H1 (cell line): ENCODE results near the gene CELSR3. TPM values are rescaled to one million over a fixed set of nuclear protein-coding genes. Genes with fewer than 3 reads are reported as not detected.
A peak's percentile ranks its signal among the peaks of the same experiment; 100 is the strongest.

Experiments used
- CTCF ChIA-PET: fragments of 300-600 bp; sonication (Branson Sonifier 250); formaldehyde crosslinking; loops from one replicate; lab custom pipeline; 2021; ENCODE audit not compliant: partially characterized antibody; lab: Charles Lee
- POLR2A ChIA-PET: fragments of 300-600 bp; sonication (Branson Sonifier 250); formaldehyde crosslinking; loops from one replicate; lab custom pipeline; 2021; ENCODE audit warnings: inconsistent platforms; ENCODE audit not compliant: partially characterized antibody; lab: Charles Lee
- DNase-seq, 2 experiments: peaks; one replicate each; pipeline versions ENCODE4 v3.0.0 to v3.0.0-alpha.2; 2010 to 2022; ENCODE audit warnings: low spot score in 2 of 2, low read depth in 1 of 2, mixed read lengths in 1 of 2
- FAIRE-seq: peaks from 2 replicates; lab custom pipeline; 2011; peaks lifted over from hg19 to GRCh38; lab: Jason Lieb, UNC
- H2AFZ ChIP-seq: 2 replicates; pipeline ENCODE4 v1.8.1; 2012; ENCODE audit warnings: low read length, inconsistent platforms
- H2AK5ac ChIP-seq: 2 replicates; pipeline ENCODE4 v1.6.1; 2013; ENCODE audit warnings: low read depth, low read length
- H2BK120ac ChIP-seq: replicated peaks from 2 replicates; pipeline ENCODE3; 2013; ENCODE audit warnings: low read depth, low read length, inconsistent platforms
- H2BK12ac ChIP-seq: 2 replicates; pipeline ENCODE4 v1.6.1; 2013; ENCODE audit warnings: low read depth, low read length
- H2BK15ac ChIP-seq: 2 replicates; pipeline ENCODE4 v1.6.1; 2013; ENCODE audit warnings: low read length
- H2BK20ac ChIP-seq: 2 replicates; pipeline ENCODE4 v1.6.1; 2013; ENCODE audit warnings: low read length
- H2BK5ac ChIP-seq: 2 replicates; pipeline ENCODE4 v1.6.1; 2013; ENCODE audit warnings: low read depth, low read length
- H3K14ac ChIP-seq: 2 replicates; pipeline ENCODE4 v1.6.1; 2013; ENCODE audit warnings: inconsistent platforms; ENCODE audit not compliant: insufficient read length
- H3K18ac ChIP-seq: 2 replicates; pipeline ENCODE4 v1.6.1; 2013; ENCODE audit warnings: low read length; ENCODE audit errors: extremely low read depth
- H3K23ac ChIP-seq: 2 replicates; pipeline ENCODE4 v1.6.1; 2013; ENCODE audit warnings: inconsistent platforms; ENCODE audit not compliant: insufficient read length
- H3K23me2 ChIP-seq: 2 replicates; pipeline ENCODE4 v1.6.1; 2013; ENCODE audit warnings: low read depth, low read length
- H3K27ac ChIP-seq: 2 replicates; pipeline ENCODE4 v1.6.1; 2011; ENCODE audit warnings: low read depth, low read length, inconsistent platforms
- H3K27me3 ChIP-seq, 4 experiments: replicated peaks in 1 of 4; 1 replicate in 1 of 4; 2 replicates in 3 of 4; pipeline versions ENCODE4 v1.6.1 to v1.8.1; 2011 to 2013; ENCODE audit warnings: low read length in 3 of 4, mild to moderate bottlenecking in 3 of 4, inconsistent platforms in 2 of 4, mixed read lengths in 2 of 4, moderate library complexity in 1 of 4; ENCODE audit not compliant: control insufficient read depth in 3 of 4, insufficient read depth in 3 of 4; ENCODE audit errors: extremely low read depth in 1 of 4
- H3K36me3 ChIP-seq, 4 experiments: 2 replicates each; pipeline versions ENCODE4 v1.6.1 to v1.8.1; 2011 to 2013; ENCODE audit warnings: mild to moderate bottlenecking in 4 of 4, low read length in 3 of 4, moderate library complexity in 2 of 4, control low read depth in 1 of 4, inconsistent platforms in 1 of 4; ENCODE audit not compliant: insufficient read depth in 4 of 4, control insufficient read depth in 2 of 4
- H3K4ac ChIP-seq: replicated peaks from 2 replicates; pipeline ENCODE3; 2013; ENCODE audit warnings: low read length, low read depth, mixed read lengths, inconsistent platforms; ENCODE audit not compliant: insufficient read length
- H3K4me1 ChIP-seq, 4 experiments: replicated peaks in 1 of 4; 1 replicate in 1 of 4; 2 replicates in 3 of 4; pipeline versions ENCODE4 v1.6.1 to v1.8.1; 2011 to 2013; ENCODE audit warnings: low read length in 3 of 4, inconsistent platforms in 2 of 4, mixed read lengths in 1 of 4; ENCODE audit not compliant: insufficient read depth in 4 of 4, control insufficient read depth in 3 of 4
- H3K4me2 ChIP-seq, 2 experiments: 2 replicates each; pipeline versions ENCODE4 v1.6.1 to v1.8.1; 2011 to 2013; ENCODE audit warnings: low read depth in 2 of 2, low read length in 2 of 2, control low read depth in 1 of 2, inconsistent platforms in 1 of 2, mild to moderate bottlenecking in 1 of 2; ENCODE audit not compliant: insufficient read depth in 1 of 2
- H3K4me3 ChIP-seq, 4 experiments: fragments of 200-600, 300-600 bp in 1 of 4; sonication (generic), shearing (Covaris generic), sonication (Bioruptor Twin) in 1 of 4; 2 replicates each; pipeline versions ENCODE4 v1.5.1 to v1.8.1; 2011 to 2016; ENCODE audit warnings: low read length in 4 of 4, low read depth in 3 of 4, control low read depth in 2 of 4, inconsistent platforms in 2 of 4, mild to moderate bottlenecking in 2 of 4, mixed read lengths in 1 of 4, moderate library complexity in 1 of 4; ENCODE audit not compliant: insufficient read depth in 2 of 4; ENCODE audit errors: extremely low read depth in 1 of 4
- H3K56ac ChIP-seq: replicated peaks from 2 replicates; pipeline ENCODE3; 2013; ENCODE audit warnings: low read depth, mild to moderate bottlenecking, mixed read lengths, low read length, inconsistent platforms; ENCODE audit not compliant: insufficient read length
- H3K79me1 ChIP-seq: 2 replicates; pipeline ENCODE4 v1.6.1; 2013; ENCODE audit warnings: low read depth, low read length, control low read depth
- H3K79me2 ChIP-seq, 2 experiments: 2 replicates each; pipeline versions ENCODE4 v1.6.1 to v1.8.1; 2012 to 2013; ENCODE audit warnings: low read length in 2 of 2, mild to moderate bottlenecking in 2 of 2, inconsistent platforms in 1 of 2; ENCODE audit not compliant: insufficient read depth in 2 of 2, control insufficient read depth in 1 of 2
- H3K9ac ChIP-seq, 4 experiments: replicated peaks in 1 of 4; 1 replicate in 1 of 4; 2 replicates in 3 of 4; pipeline versions ENCODE4 v1.6.1 to v1.8.1; 2011 to 2013; ENCODE audit warnings: low read depth in 3 of 4, low read length in 3 of 4, control low read depth in 2 of 4, mild to moderate bottlenecking in 2 of 4, moderate library complexity in 2 of 4, inconsistent platforms in 1 of 4; ENCODE audit errors: extremely low read depth in 1 of 4
- H3K9me3 ChIP-seq, 2 experiments: 2 replicates each; pipeline versions ENCODE4 v1.6.1 to v1.8.1; 2012 to 2013; ENCODE audit warnings: mild to moderate bottlenecking in 2 of 2, moderate library complexity in 2 of 2, control low read depth in 1 of 2, inconsistent platforms in 1 of 2, low read depth in 1 of 2, low read length in 1 of 2, mixed read lengths in 1 of 2; ENCODE audit not compliant: insufficient read depth in 2 of 2
- H4K20me1 ChIP-seq, 2 experiments: replicated peaks in 1 of 2; 2 replicates each; pipeline versions ENCODE3 to v1.8.1; 2011 to 2013; ENCODE audit warnings: inconsistent platforms in 2 of 2, low read length in 2 of 2, mild to moderate bottlenecking in 1 of 2; ENCODE audit not compliant: insufficient read depth in 2 of 2, control insufficient read depth in 1 of 2
- H4K5ac ChIP-seq: 2 replicates; pipeline ENCODE4 v1.6.1; 2013; ENCODE audit warnings: low read length, low read depth, mixed read lengths, inconsistent platforms; ENCODE audit not compliant: insufficient read length
- H4K8ac ChIP-seq: 2 replicates; pipeline ENCODE4 v1.8.0; 2013; ENCODE audit warnings: mild to moderate bottlenecking, moderate library complexity, low read length, inconsistent platforms; ENCODE audit not compliant: insufficient read depth; ENCODE audit errors: extremely low read depth
- H4K91ac ChIP-seq: replicated peaks from 2 replicates; pipeline ENCODE3; 2013; ENCODE audit warnings: low read length, mixed read lengths, inconsistent platforms; ENCODE audit not compliant: insufficient read length
- BRCA1 ChIP-seq: IDR thresholded peaks from 2 replicates; pipeline ENCODE4 v1.6.1; 2012; ENCODE audit warnings: low read depth, low read length, improper control_type of control experiment
- CTBP2 ChIP-seq: IDR thresholded peaks from 2 replicates; pipeline ENCODE4 v1.7.0; 2011; ENCODE audit warnings: borderline replicate concordance, mild to moderate bottlenecking, moderate library complexity, mixed read lengths, low read length; ENCODE audit not compliant: insufficient read depth, insufficient read length
- EP300 ChIP-seq, 2 experiments: IDR thresholded peaks; 1 replicate in 1 of 2; 2 replicates in 1 of 2; pipeline ENCODE4 v1.6.1; 2011 to 2012; ENCODE audit warnings: low read depth in 2 of 2, low read length in 2 of 2, mild to moderate bottlenecking in 2 of 2, borderline replicate concordance in 1 of 2, inconsistent platforms in 1 of 2, moderate library complexity in 1 of 2
- HDAC6 ChIP-seq: IDR thresholded peaks from one replicate; pipeline ENCODE4 v1.7.1; 2012; ENCODE audit warnings: low read depth, mild to moderate bottlenecking, inconsistent platforms, low read length, moderate library complexity
- KDM1A ChIP-seq: fragments of 200-600, 300-600 bp; sonication (generic); IDR thresholded peaks from 2 replicates; pipeline ENCODE4 v1.7.1; 2016; ENCODE audit warnings: mild to moderate bottlenecking, low read length, borderline replicate concordance
- MAFK ChIP-seq: IDR thresholded peaks from 2 replicates; pipeline ENCODE4 v1.6.1; 2012; ENCODE audit warnings: low read depth, mild to moderate bottlenecking, improper control_type of control experiment, low read length
- SP1 ChIP-seq: IDR thresholded peaks from 2 replicates; pipeline ENCODE4 v1.6.1; 2011; ENCODE audit warnings: low read depth, low read length
- TBP ChIP-seq: IDR thresholded peaks from 2 replicates; pipeline ENCODE4 v1.6.1; 2011; ENCODE audit warnings: low read depth, low read length, improper control_type of control experiment
- TCF12 ChIP-seq: IDR thresholded peaks from 2 replicates; pipeline ENCODE4 v1.6.1; 2011; ENCODE audit warnings: low read depth, mild to moderate bottlenecking, low read length
- WGBS, 2 experiments: shearing (Covaris generic) in 1 of 2; methylation state at CpG; one replicate each; pipeline versions ENCODE4 v1.1.6 to v1.1.7; 2013 to 2015; ENCODE audit warnings: low lambda C conversion rate in 2 of 2, mixed read lengths in 2 of 2, inconsistent platforms in 1 of 2, low coverage in 1 of 2, missing lambda C conversion rate in 1 of 2; ENCODE audit not compliant: insufficient replicate concordance in 2 of 2, insufficient coverage in 1 of 2, insufficient read length in 1 of 2; ENCODE audit errors: extremely low coverage in 1 of 2, missing lambda C conversion rate in 1 of 2; 5-methylcytosine and 5-hydroxymethylcytosine counted together
- polyA plus RNA-seq, 7 experiments: library from polyadenylated mRNA; depleted of rRNA in 3 of 7; stranded (reverse) in 5 of 7; unstranded in 2 of 7; fragments of >200 nt in 5 of 7; fragments of 200-250 nt in 2 of 7; gene quantifications; 1 replicate in 5 of 7; 2 replicates in 1 of 7; 4 replicates in 1 of 7; pipeline versions ENCODE4 v1.2.1 to v1.2.3, GENCODE V29; 2011 to 2013; ENCODE audit warnings: missing spikeins in 2 of 7, mixed read lengths in 2 of 7
- total RNA-seq: library from RNA; stranded (reverse); fragmentation: NEBNext Ultra II Directional; extraction: Animal tissue kit (Norgen Biotek cat#: 25700); gene quantifications from 2 replicates; pipeline ENCODE4 v1.2.1, GENCODE V29; 2021
- TF ChIP-seq, protein P1 (sequence below): IDR thresholded peaks from 2 replicates; pipeline ENCODE4 v1.6.1; 2011; ENCODE audit warnings: low read depth, mild to moderate bottlenecking, low read length; ENCODE audit not compliant: insufficient read depth

CELSR3 gene
- total and polyA plus RNA-seq, 2 of the 8 experiments (the other 6 are each of a cell fraction or from before 2014, with no cell fraction given) = 11.6 to 29.5 TPM

DNA sequence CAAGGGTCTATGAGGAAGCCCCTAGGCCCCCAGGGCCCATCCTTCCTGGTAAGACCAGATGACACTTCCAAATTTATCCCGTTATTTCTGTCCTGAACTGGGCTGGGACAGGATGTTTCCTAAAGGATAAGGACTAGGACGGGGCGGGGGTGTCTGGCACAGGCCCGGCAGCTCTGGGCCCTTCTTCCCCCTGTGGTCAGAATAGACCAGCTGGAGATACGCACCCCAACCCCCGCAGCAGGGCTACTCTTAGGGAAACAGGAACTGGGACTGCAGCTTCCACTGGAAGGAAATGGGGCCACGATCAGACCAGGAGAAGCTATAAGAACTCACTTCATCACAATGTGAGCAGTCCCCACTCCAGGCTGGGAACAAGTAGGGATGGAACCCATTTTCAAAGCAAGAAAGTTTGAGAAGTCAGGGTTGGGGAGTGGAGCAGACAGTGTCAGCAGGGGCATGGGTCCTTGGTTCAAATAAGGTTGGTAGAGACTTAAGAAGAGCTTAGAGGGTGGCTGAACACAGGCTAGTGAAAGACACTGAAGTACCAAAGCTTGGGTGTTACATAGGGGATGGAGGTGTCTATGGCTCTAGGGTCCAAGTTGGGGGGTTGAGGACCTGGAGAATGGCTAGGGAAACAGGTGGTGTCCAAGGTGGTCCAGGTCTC is 21.9 kb upstream of the CELSR3 start:
- no peaks in the 10 kb centered on the region for H3K27me3 ChIP-seq
- H3K79me2 ChIP-seq = peaks cover 0 to 21% of the 10 kb centered on the region in 2 experiments; a peak in 2 of 4 replicates
- no peak overlapping the region for H2BK12ac ChIP-seq
- H3K79me1 ChIP-seq = peaks cover 10% of the 10 kb centered on the region
- peak overlapping the region; percentile 82 to 92 for H3K4me2 ChIP-seq
- FAIRE-seq = no peak
- H3K9ac ChIP-seq = peak overlapping the region in 3 of 4 experiments; percentile 4 to 26 (median 5); a peak in 3 of 7 replicates
- no peak for DNase-seq
- no peak overlapping the region for H4K91ac ChIP-seq
- H3K14ac ChIP-seq = no peak overlapping the region
- H3K27ac ChIP-seq = no peak overlapping the region
- H2BK5ac ChIP-seq = no peak overlapping the region
- H3K18ac ChIP-seq = no peak overlapping the region
- H4K8ac ChIP-seq = no peak overlapping the region
- no peak overlapping the region for H3K4ac ChIP-seq
- ChIA-PET CTCF (interaction anchor here (0.6 to 2.5 kb wide), 15 partner anchors 9 to 585 kb away, joined by 3 to 22 read pairs (median 3); partner anchors contain the start of genes CELSR3 and SLC25A20), POLR2A (interaction anchor here (0.7 to 15.0 kb wide), 7 partner anchors 9 to 32 kb away, joined by 3 to 175 read pairs (median 7); partner anchors contain the start of genes CELSR3 and IP6K2)
- peaks cover 8% of the 10 kb centered on the region; the same call in 1 of the 2 replicates for H3K23me2 ChIP-seq
- H4K5ac ChIP-seq = no peak overlapping the region
- no peak overlapping the region for H2AFZ ChIP-seq
- WGBS, 2 experiments = 87% methylated on average over 7 of the region's 7 CpGs; no CpG with 5 or more reads in 1 of the 2 experiments
- H2AK5ac ChIP-seq = peak overlapping the region; percentile 70; the same call in 1 of the 2 replicates
- H4K20me1 ChIP-seq = peaks cover 8 to 29% of the 10 kb centered on the region in 2 experiments
- peaks cover 0 to 11% (median 4%) of the 10 kb centered on the region in 4 experiments; a peak in 3 of 7 replicates for H3K4me1 ChIP-seq
- H2BK20ac ChIP-seq = no peak overlapping the region
- no peak overlapping the region for H3K56ac ChIP-seq
- H2BK15ac ChIP-seq = no peak overlapping the region
- H3K23ac ChIP-seq = no peak overlapping the region
- H3K9me3 ChIP-seq = no peaks in the 10 kb centered on the region
- H2BK120ac ChIP-seq = no peak overlapping the region
- peak overlapping the region; percentile 81 to 94 (median 86); a peak in 7 of 8 replicates for H3K4me3 ChIP-seq
- peaks cover 37 to 52% (median 42%) of the 10 kb centered on the region in 4 experiments for H3K36me3 ChIP-seq
- TF ChIP-seq CTBP2 = no peak
- no peak for TF ChIP-seq BRCA1
- TF ChIP-seq EP300 (IDR thresholded peaks at IDR 0.05; ENCODE audit: borderline replicate concordance in 1 of 2, low read depth in 2 of 2, low read length in 2 of 2) = no peak
- no peak for TF ChIP-seq TCF12
- no peak for TF ChIP-seq KDM1A
- no peak for TF ChIP-seq MAFK
- TF ChIP-seq SP1 = no peak
- no peak for TF ChIP-seq HDAC6
- TF ChIP-seq, protein P1, sequence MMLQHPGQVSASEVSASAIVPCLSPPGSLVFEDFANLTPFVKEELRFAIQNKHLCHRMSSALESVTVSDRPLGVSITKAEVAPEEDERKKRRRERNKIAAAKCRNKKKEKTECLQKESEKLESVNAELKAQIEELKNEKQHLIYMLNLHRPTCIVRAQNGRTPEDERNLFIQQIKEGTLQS = no peak
- TF ChIP-seq TBP = no peak
